ENCODE data around the gene HECW1. TPM values are rescaled to one million over a fixed set of nuclear protein-coding genes. Genes with fewer than 3 reads are reported as not detected.

Gene HECW1
- total RNA-seq, 4 donors from 2014 or later = 0.62 to 4.3 (median 1.4) TPM; not detected in 1

DNA sequence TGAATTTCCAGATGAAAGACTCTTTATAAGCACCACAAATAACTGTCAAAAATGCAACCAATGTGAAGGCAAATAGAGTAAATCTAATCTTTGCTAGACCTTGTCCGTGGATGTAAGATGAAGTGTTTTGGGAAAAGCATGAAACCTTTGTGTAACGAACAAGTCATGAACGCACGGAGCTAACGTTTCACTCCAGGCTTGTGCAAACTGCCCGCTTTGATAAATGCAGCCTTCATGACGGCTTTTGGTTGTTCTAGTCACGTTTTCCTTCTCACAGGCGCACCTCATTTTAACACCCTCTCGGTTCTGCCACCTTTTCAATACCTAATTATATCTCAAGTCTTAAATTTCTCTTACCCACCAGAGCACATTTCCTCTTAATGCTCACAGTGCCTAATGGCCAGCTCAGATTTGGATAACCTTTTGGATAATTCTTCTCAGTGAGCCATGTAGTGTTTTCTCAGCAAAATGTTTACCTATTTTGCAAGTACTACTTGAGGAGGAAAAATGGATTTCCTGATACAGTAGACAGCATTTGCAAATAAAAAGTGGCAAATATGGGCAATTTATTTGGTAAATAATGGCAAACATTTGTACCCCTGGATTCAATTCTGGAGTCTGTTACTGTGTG lies 63.2 kb downstream of the HECW1 start:
- no peak for DNase-seq (ENCODE audit: low spot score in 2 of 2)
- TF ChIP-seq, protein P1, sequence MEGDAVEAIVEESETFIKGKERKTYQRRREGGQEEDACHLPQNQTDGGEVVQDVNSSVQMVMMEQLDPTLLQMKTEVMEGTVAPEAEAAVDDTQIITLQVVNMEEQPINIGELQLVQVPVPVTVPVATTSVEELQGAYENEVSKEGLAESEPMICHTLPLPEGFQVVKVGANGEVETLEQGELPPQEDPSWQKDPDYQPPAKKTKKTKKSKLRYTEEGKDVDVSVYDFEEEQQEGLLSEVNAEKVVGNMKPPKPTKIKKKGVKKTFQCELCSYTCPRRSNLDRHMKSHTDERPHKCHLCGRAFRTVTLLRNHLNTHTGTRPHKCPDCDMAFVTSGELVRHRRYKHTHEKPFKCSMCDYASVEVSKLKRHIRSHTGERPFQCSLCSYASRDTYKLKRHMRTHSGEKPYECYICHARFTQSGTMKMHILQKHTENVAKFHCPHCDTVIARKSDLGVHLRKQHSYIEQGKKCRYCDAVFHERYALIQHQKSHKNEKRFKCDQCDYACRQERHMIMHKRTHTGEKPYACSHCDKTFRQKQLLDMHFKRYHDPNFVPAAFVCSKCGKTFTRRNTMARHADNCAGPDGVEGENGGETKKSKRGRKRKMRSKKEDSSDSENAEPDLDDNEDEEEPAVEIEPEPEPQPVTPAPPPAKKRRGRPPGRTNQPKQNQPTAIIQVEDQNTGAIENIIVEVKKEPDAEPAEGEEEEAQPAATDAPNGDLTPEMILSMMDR (IDR thresholded peaks at IDR 0.05) = no peak
- TF ChIP-seq POLR2A (IDR thresholded peaks at IDR 0.05) = no peak
- no peak overlapping the region for H3K4me3 ChIP-seq (ENCODE audit: low read depth, poor library complexity, severe bottlenecking)
- 88 to 90% methylated on average over 10 of the region's 10 CpGs for WGBS, 2 donors
- intact Hi-C loops (cut with DNase I; ENCODE audit: low total_unique reads) = no loop called here

DNA sequence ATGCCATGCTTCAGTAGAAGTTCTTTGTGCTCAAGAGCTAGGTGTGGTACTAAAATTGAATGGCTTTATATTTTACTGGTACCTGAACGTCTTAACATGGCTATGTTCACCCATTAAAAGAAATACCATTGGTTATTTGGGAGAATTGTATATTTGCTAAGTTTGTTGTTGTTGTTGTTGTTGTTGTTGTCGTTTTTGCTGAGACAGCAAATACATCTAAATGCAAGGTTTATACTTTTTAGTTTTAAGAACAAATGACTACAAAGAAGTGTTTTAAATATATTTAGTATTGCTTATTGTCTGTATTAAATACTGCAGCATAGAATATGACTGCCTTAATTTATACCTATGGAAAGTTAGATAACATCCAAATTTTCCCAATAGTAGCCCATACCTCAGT lies 66.9 kb downstream of the HECW1 start:
- DNase-seq (ENCODE audit: low spot score in 2 of 2) = no peak
- 67 to 70% methylated on average over 2 of the region's 2 CpGs for WGBS, 2 donors
- intact Hi-C loops (cut with DNase I; ENCODE audit: low total_unique reads) = no loop called here
- TF ChIP-seq, protein P1 (IDR thresholded peaks at IDR 0.05) = no peak
- no peak for TF ChIP-seq POLR2A (IDR thresholded peaks at IDR 0.05)
- H3K4me3 ChIP-seq (ENCODE audit: low read depth, poor library complexity, severe bottlenecking) = no peak overlapping the region

DNA sequence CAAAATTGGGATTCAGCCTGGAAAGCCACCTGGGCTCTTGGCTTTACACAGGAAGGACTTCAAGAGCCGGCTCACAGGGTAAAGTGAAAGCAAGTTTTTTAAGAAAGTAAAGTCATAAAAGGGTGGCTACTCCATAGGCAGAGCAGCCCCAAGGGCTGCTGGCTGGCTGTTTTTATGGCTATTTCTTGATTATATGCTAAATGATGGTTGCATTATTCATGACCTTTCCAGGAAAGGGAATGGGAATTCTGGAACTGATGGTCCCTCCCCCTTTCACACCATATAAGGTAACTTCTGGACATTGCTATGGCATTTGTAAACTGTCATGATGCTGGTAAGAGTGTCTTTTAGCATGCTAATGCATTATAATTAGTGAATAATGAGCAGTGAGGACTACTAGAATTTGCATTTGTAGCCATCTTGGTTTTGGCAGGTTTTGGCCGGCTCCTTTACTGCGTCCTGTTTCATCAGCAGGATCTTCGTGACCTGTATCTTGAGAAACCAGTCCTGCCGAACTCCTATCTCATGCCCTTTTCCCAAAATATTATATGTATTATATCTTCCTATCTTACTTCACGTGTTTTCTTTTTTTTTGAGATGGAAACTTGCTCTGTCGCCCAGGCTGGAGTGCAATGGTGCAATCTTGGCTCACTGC lies 80.5 kb downstream of the HECW1 start:
- TF ChIP-seq POLR2A (IDR thresholded peaks at IDR 0.05) = no peak
- TF ChIP-seq, protein P1 (IDR thresholded peaks at IDR 0.05) = no peak
- intact Hi-C loops (cut with DNase I; ENCODE audit: low total_unique reads) = no loop called here
- 90 to 91% methylated on average over 7 of the region's 7 CpGs for WGBS, 2 donors
- no peak overlapping the region for H3K4me3 ChIP-seq (ENCODE audit: low read depth, poor library complexity, severe bottlenecking)
- DNase-seq (ENCODE audit: low spot score in 2 of 2) = no peak

DNA sequence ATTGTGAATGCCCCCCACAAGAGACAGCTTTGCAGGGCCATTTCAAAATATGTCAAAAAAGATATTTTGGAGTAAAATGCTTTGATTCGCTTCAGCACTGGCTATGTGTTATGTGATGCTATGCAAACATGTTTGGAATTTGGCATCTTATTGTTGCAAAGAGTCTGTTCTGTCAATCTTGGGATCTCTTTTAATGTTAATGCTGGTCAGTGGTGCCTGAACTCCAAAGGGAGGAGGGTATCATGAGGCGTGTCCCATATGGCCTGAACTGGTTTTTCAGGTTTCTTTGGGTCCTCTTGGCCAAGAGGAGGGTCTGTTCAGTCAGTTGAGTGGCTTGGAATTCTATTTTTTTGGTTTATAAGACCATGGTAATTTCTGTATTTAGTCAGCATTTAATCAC lies 81.4 kb downstream of the HECW1 start:
- 41 to 53% methylated on average over 2 of the region's 2 CpGs for WGBS, 2 donors
- no peak overlapping the region for H3K4me3 ChIP-seq (ENCODE audit: low read depth, poor library complexity, severe bottlenecking)
- TF ChIP-seq, protein P1 (IDR thresholded peaks at IDR 0.05) = no peak
- no peak for TF ChIP-seq POLR2A (IDR thresholded peaks at IDR 0.05)
- no peak for DNase-seq (ENCODE audit: low spot score in 2 of 2)
- intact Hi-C loops (cut with DNase I; ENCODE audit: low total_unique reads) = no loop called here

DNA sequence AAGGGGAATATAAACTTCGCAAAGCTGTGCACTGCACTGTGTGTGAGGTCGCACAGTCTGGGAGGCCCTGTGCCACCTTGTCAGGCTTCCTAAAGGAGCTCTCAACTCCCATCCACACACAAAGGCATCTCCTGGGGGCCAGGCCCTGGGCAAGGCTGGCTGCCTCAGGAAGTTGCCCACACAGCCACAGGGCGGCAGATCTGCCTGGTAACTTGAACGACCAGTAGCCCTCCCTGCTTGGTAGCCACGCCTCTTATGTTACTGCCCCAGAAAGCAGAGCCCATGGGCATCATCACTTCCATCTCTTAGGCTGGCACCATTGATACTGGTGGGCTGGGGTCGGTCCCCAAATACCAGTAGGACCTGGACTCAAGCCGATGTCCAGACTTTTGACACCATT lies 82.8 kb downstream of the HECW1 start:
- WGBS, 2 donors = 82 to 83% methylated on average over 7 of the region's 7 CpGs
- intact Hi-C loops (cut with DNase I; ENCODE audit: low total_unique reads) = no loop called here
- no peak for TF ChIP-seq POLR2A (IDR thresholded peaks at IDR 0.05)
- TF ChIP-seq, protein P1 (IDR thresholded peaks at IDR 0.05) = no peak
- no peak for DNase-seq (ENCODE audit: low spot score in 2 of 2)
- no peak overlapping the region for H3K4me3 ChIP-seq (ENCODE audit: low read depth, poor library complexity, severe bottlenecking)

All from lower leg skin (tissue), 4 donors.